ENCODE results near the gene CHIC2. TPM values are rescaled to one million over a fixed set of nuclear protein-coding genes. Genes with fewer than 3 reads are reported as not detected.

Gene CHIC2
- total RNA-seq, 1 experiment from 2014 or later: 10.8 TPM

DNA sequence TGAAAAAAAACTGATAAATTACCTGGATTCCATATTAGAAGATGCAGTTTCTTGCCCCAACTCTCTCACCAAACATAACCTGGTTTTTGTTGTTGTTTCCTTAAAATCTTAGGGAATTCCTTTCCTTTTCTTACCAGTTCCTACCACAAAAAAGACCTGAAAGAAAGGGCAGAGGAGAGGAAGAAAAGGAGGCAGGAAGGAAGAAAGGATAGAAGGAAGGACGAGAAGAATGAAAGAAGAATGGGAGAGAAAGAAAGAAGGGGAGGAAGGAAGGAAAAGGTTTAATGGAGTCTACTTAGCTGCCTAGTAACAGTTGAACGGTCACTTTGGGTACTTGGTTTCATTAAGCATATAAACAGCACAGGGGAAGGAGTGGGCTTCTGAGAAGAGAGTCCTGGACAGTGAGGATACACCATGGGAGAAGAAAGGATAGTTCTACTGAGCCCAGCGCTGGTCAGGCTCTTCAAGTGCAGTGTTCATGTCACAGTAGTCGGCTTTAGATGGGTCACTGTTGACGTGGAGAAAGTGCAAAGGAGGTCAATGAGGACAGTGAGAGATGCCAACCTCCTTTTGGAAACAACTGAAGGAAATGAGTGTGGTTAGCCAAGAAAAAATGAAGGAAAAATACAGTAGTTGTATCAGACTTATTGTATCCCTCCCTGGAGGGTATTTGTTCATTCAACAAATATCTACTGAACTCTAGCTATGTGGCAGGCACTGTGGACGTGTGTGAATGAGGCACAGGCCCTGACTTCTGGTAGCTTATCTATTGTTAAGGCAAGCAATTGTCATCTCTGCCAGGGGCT, 1.1 kb upstream of the CHIC2 start:
- H3K9me3 ChIP-seq (ENCODE audit: control insufficient read depth in 1 of 2, insufficient read depth in 1 of 2, low read depth in 1 of 2, low read length in 2 of 2): no peaks in the 10 kb centered on the region
- CTCF ChIA-PET: interaction anchor here (1.4 kb wide), 1 partner anchor 135 kb away, joined by 4 read pairs; no protein-coding TSS in a partner anchor
- peak overlapping the region; percentile 92 for H3K4me2 ChIP-seq (ENCODE audit: low read length)
- no peak overlapping the region for H3K27ac ChIP-seq (ENCODE audit: low read depth, low read length)
- peaks cover 37% of the 10 kb centered on the region for H3K79me2 ChIP-seq (ENCODE audit: insufficient read depth, low read length)
- DNase-seq (ENCODE audit: low read depth, low spot score): no peak
- TF ChIP-seq EZH2phosphoT487 (IDR thresholded peaks at IDR 0.05; ENCODE audit: borderline replicate concordance) (no peak), SIN3A (IDR thresholded peaks at IDR 0.05; ENCODE audit: low read depth) (no peak), POLR2AphosphoS5 (IDR thresholded peaks at IDR 0.05; ENCODE audit: low read depth, low read length) (no peak), EZH2 (IDR thresholded peaks at IDR 0.05) (no peak), ZNF274 (IDR thresholded peaks at IDR 0.05; ENCODE audit: low read depth, low read length) (no peak), FOSL1 (IDR thresholded peaks at IDR 0.05; ENCODE audit: low read depth) (no peak), SRF (IDR thresholded peaks at IDR 0.05; ENCODE audit: low read depth) (no peak), ELF1 (IDR thresholded peaks at IDR 0.05; ENCODE audit: borderline replicate concordance, low read depth) (no peak), ZFX (IDR thresholded peaks at IDR 0.05) (no peak), RAD21 (IDR thresholded peaks at IDR 0.05; ENCODE audit: low read depth) (no peak), TCF7L2 (IDR thresholded peaks at IDR 0.05; ENCODE audit: borderline replicate concordance, extremely low read depth, insufficient read depth, insufficient read length) (no peak), JUND (IDR thresholded peaks at IDR 0.05) (no peak), YY1 (IDR thresholded peaks at IDR 0.05; ENCODE audit: extremely low read depth, insufficient replicate concordance, low read depth, low read length) (no peak)
- TF ChIP-seq, protein P1, sequence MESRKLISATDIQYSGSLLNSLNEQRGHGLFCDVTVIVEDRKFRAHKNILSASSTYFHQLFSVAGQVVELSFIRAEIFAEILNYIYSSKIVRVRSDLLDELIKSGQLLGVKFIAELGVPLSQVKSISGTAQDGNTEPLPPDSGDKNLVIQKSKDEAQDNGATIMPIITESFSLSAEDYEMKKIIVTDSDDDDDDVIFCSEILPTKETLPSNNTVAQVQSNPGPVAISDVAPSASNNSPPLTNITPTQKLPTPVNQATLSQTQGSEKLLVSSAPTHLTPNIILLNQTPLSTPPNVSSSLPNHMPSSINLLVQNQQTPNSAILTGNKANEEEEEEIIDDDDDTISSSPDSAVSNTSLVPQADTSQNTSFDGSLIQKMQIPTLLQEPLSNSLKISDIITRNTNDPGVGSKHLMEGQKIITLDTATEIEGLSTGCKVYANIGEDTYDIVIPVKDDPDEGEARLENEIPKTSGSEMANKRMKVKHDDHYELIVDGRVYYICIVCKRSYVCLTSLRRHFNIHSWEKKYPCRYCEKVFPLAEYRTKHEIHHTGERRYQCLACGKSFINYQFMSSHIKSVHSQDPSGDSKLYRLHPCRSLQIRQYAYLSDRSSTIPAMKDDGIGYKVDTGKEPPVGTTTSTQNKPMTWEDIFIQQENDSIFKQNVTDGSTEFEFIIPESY (IDR thresholded peaks at IDR 0.05; ENCODE audit: extremely low read depth, insufficient replicate concordance, low read length): no peak
- TF ChIP-seq, protein P2, sequence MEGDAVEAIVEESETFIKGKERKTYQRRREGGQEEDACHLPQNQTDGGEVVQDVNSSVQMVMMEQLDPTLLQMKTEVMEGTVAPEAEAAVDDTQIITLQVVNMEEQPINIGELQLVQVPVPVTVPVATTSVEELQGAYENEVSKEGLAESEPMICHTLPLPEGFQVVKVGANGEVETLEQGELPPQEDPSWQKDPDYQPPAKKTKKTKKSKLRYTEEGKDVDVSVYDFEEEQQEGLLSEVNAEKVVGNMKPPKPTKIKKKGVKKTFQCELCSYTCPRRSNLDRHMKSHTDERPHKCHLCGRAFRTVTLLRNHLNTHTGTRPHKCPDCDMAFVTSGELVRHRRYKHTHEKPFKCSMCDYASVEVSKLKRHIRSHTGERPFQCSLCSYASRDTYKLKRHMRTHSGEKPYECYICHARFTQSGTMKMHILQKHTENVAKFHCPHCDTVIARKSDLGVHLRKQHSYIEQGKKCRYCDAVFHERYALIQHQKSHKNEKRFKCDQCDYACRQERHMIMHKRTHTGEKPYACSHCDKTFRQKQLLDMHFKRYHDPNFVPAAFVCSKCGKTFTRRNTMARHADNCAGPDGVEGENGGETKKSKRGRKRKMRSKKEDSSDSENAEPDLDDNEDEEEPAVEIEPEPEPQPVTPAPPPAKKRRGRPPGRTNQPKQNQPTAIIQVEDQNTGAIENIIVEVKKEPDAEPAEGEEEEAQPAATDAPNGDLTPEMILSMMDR (IDR thresholded peaks at IDR 0.05 in 2 of 3, conservative IDR thresholded peaks at IDR 0.05 in 1 of 3; ENCODE audit: borderline replicate concordance in 1 of 3, insufficient read depth in 1 of 3, low read depth in 2 of 3, low read length in 2 of 3): no peak
- TF ChIP-seq, protein P3, sequence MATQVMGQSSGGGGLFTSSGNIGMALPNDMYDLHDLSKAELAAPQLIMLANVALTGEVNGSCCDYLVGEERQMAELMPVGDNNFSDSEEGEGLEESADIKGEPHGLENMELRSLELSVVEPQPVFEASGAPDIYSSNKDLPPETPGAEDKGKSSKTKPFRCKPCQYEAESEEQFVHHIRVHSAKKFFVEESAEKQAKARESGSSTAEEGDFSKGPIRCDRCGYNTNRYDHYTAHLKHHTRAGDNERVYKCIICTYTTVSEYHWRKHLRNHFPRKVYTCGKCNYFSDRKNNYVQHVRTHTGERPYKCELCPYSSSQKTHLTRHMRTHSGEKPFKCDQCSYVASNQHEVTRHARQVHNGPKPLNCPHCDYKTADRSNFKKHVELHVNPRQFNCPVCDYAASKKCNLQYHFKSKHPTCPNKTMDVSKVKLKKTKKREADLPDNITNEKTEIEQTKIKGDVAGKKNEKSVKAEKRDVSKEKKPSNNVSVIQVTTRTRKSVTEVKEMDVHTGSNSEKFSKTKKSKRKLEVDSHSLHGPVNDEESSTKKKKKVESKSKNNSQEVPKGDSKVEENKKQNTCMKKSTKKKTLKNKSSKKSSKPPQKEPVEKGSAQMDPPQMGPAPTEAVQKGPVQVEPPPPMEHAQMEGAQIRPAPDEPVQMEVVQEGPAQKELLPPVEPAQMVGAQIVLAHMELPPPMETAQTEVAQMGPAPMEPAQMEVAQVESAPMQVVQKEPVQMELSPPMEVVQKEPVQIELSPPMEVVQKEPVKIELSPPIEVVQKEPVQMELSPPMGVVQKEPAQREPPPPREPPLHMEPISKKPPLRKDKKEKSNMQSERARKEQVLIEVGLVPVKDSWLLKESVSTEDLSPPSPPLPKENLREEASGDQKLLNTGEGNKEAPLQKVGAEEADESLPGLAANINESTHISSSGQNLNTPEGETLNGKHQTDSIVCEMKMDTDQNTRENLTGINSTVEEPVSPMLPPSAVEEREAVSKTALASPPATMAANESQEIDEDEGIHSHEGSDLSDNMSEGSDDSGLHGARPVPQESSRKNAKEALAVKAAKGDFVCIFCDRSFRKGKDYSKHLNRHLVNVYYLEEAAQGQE (IDR thresholded peaks at IDR 0.05; ENCODE audit: low read depth): no peak
- TF ChIP-seq, protein P4, sequence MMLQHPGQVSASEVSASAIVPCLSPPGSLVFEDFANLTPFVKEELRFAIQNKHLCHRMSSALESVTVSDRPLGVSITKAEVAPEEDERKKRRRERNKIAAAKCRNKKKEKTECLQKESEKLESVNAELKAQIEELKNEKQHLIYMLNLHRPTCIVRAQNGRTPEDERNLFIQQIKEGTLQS (IDR thresholded peaks at IDR 0.05): no peak
- TF ChIP-seq, protein P5, sequence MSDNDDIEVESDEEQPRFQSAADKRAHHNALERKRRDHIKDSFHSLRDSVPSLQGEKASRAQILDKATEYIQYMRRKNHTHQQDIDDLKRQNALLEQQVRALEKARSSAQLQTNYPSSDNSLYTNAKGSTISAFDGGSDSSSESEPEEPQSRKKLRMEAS (IDR thresholded peaks at IDR 0.05): no peak
- peak overlapping the region; percentile 87 for H3K9ac ChIP-seq (ENCODE audit: low read length)
- ATAC-seq: no peak
- RAD21 ChIA-PET (ENCODE audit: low non-redundant PET in 1 of 2, low total read pairs in 2 of 2, uncharacterized antibody in 2 of 2, unreplicated experiment in 2 of 2): no interaction called here
- no TSS peak for BruUV-seq (replicated peaks)
- H3K4me1 ChIP-seq (ENCODE audit: control insufficient read depth in 1 of 2, insufficient read depth in 2 of 2, low read length in 2 of 2): peaks cover 13 to 34% of the 10 kb centered on the region in 2 experiments
- no peaks in the 10 kb centered on the region for H3K27me3 ChIP-seq (ENCODE audit: insufficient read depth, low read length)
- no peaks in the 10 kb centered on the region for H3K9me2 ChIP-seq (ENCODE audit: insufficient read depth)
- H3K4me3 ChIP-seq (replicated peaks in 1 of 2; ENCODE audit: low read depth in 1 of 2, low read length in 2 of 2): no peak overlapping the region; a peak in 1 of 4 replicates
- POLR2A ChIA-PET: interaction anchor here (0.6 kb wide), 1 partner anchor 93 kb away, joined by 3 read pairs; no protein-coding TSS in a partner anchor
- H2AFZ ChIP-seq (ENCODE audit: low read depth, low read length, poor library complexity, severe bottlenecking): no peak overlapping the region
- H3K36me3 ChIP-seq (ENCODE audit: control insufficient read depth in 1 of 2, insufficient read depth in 2 of 2, low read length in 2 of 2): no peaks in the 10 kb centered on the region
- H4K20me1 ChIP-seq (ENCODE audit: insufficient read depth): no peaks in the 10 kb centered on the region
- intact Hi-C loops (cut with micrococcal nuclease): no loop called here
